ENCODE results near the gene C16orf82.

Gene C16orf82

GRCh38 chr16:27106305-27106704 is 39.6 kb downstream of the C16orf82 start:
- FAIRE-seq (no peak), DNase-seq (ENCODE audit: insufficient read length, low spot score) (no peak)
- no peak for TF ChIP-seq SPI1 (IDR thresholded peaks at IDR 0.05; ENCODE audit: low read depth, low read length)
- no peak for TF ChIP-seq PAX5 (IDR thresholded peaks at IDR 0.05; ENCODE audit: insufficient read depth, low read length, severe bottlenecking)
- no peak for TF ChIP-seq POLR2A (IDR thresholded peaks at IDR 0.05; ENCODE audit: low read depth, low read length)
- TF ChIP-seq TAF1 (IDR thresholded peaks at IDR 0.05; ENCODE audit: low read depth, low read length): no peak
- TF ChIP-seq POU2F2 (IDR thresholded peaks at IDR 0.05; ENCODE audit: low read depth, low read length): no peak
- no peak for TF ChIP-seq POLR2AphosphoS5 (IDR thresholded peaks at IDR 0.05; ENCODE audit: low read depth, low read length)

DNA sequence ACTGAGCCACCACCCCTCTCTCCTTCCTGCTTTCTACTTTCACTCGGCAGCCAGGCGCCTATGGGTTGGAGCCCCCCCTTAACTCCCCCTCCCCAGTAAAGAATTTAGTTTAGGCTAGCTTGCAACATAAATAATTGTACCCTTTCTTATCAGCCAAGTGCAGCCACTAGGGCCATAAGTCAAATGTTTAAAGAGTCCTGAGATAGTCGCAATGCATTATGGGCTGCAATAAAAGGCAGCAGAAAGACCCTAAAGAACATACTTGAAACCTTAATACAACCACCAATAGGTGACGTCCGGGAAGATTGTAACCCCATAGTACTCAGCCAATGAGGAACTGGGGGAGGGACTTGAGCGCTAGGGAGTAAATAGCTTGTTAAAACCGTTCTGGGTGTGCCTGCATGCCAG is 40.5 kb downstream of the C16orf82 start:
- FAIRE-seq (no peak), DNase-seq (ENCODE audit: insufficient read length, low spot score) (no peak)
- no peak for TF ChIP-seq PAX5 (IDR thresholded peaks at IDR 0.05; ENCODE audit: insufficient read depth, low read length, severe bottlenecking)
- no peak for TF ChIP-seq SPI1 (IDR thresholded peaks at IDR 0.05; ENCODE audit: low read depth, low read length)
- no peak for TF ChIP-seq POU2F2 (IDR thresholded peaks at IDR 0.05; ENCODE audit: low read depth, low read length)
- TF ChIP-seq TAF1 (IDR thresholded peaks at IDR 0.05; ENCODE audit: low read depth, low read length): no peak
- TF ChIP-seq POLR2A (IDR thresholded peaks at IDR 0.05; ENCODE audit: low read depth, low read length): no peak
- TF ChIP-seq POLR2AphosphoS5 (IDR thresholded peaks at IDR 0.05; ENCODE audit: low read depth, low read length): no peak

DNA sequence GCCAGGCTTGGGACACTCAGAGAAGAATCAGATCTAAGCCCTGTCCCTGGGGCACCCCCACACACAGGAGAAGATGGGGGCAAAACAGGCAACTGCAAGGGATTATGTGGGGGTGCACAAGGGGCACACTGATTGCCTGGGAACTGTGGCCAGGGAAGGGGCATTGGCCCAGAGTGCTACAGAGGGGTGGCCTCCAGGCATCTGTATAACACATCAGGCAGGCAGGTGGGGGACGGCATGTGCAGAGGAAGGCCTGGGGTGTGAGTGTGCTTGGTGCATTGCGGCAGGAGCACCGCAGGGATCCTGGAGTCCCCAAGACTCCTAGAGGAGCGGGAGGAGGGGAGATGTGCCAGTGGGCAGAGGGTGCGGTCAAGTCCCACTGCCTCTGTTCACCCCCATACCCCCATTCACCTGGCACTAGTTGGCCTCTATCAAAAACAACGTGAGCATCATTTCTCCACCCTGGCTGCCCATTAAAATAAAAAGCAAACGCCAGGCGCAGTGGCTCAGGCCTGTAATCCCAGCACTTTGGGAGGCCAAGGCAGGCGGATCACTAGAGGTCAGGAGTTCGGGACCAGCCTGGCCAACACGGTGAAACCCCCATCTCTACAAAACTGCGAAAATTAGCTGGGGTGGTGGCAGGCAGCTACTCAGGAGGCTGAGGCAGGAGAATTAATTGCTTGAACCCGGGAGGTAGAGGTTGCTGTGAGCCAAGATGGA is 41.5 kb downstream of the C16orf82 start:
- no peak for TF ChIP-seq POU2F2 (IDR thresholded peaks at IDR 0.05; ENCODE audit: low read depth, low read length)
- TF ChIP-seq PAX5 (IDR thresholded peaks at IDR 0.05; ENCODE audit: insufficient read depth, low read length, severe bottlenecking): no peak
- no peak for TF ChIP-seq POLR2A (IDR thresholded peaks at IDR 0.05; ENCODE audit: low read depth, low read length)
- TF ChIP-seq POLR2AphosphoS5 (IDR thresholded peaks at IDR 0.05; ENCODE audit: low read depth, low read length): no peak
- no peak for TF ChIP-seq SPI1 (IDR thresholded peaks at IDR 0.05; ENCODE audit: low read depth, low read length)
- TF ChIP-seq TAF1 (IDR thresholded peaks at IDR 0.05; ENCODE audit: low read depth, low read length): no peak
- DNase-seq (ENCODE audit: insufficient read length, low spot score) (no peak), FAIRE-seq (no peak)

GRCh38 chr16:27108826-27109665 is 42.3 kb downstream of the C16orf82 start:
- FAIRE-seq: no peak
- no peak for DNase-seq (ENCODE audit: insufficient read length, low spot score)
- no peak for TF ChIP-seq POU2F2 (IDR thresholded peaks at IDR 0.05; ENCODE audit: low read depth, low read length)
- no peak for TF ChIP-seq SPI1 (IDR thresholded peaks at IDR 0.05; ENCODE audit: low read depth, low read length)
- no peak for TF ChIP-seq TAF1 (IDR thresholded peaks at IDR 0.05; ENCODE audit: low read depth, low read length)
- TF ChIP-seq PAX5 (IDR thresholded peaks at IDR 0.05; ENCODE audit: insufficient read depth, low read length, severe bottlenecking): no peak
- no peak for TF ChIP-seq POLR2AphosphoS5 (IDR thresholded peaks at IDR 0.05; ENCODE audit: low read depth, low read length)
- no peak for TF ChIP-seq POLR2A (IDR thresholded peaks at IDR 0.05; ENCODE audit: low read depth, low read length)

DNA sequence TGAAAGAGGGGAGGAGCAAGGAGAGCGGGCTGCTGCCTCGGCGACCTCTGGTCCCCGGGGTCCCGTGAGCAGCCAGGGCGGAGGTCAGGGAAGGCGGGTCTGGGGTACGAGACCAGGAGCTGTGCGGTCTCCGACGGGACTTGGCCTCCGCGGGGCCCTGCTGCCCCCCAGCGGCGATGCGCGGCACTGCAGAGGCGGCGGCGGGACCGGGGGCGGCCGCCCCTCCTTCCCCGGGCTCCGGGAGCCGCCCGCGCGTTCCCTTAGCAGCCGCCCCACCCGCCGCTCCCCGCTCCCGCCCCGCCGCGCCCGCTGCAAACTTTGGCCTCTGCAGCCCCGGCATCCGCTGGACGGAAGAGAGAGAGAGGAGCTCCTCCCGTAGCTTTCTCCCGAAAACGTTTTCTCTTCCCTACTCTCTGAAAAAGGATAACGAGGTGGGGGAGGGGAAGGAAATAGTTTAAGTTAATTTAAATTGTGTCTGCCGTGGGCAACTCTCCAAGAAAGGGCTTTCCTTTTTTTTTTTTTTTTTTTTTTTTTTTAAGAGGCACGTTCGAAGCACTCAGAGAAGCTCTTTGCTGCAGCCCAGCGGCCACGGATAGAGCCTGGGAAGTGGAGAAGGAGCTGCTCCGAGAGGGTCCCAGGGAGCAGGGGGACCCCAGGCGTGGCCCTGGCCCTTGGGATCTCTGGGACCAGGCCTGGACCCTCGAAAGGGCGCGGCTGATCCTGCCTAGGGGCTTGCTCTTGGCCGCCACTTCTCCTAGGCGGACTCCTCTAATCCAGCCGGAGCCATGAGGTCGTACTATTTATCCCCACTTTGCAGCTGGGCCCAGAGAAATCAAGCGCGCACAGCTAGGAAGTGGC is 43.2 kb downstream of the C16orf82 start:
- FAIRE-seq: peak; percentile 77
- TF ChIP-seq PAX5 (IDR thresholded peaks at IDR 0.05; ENCODE audit: insufficient read depth, low read length, severe bottlenecking) (no peak), POU2F2 (IDR thresholded peaks at IDR 0.05; ENCODE audit: low read depth, low read length) (no peak), POLR2A (IDR thresholded peaks at IDR 0.05; ENCODE audit: low read depth, low read length) (no peak), POLR2AphosphoS5 (IDR thresholded peaks at IDR 0.05; ENCODE audit: low read depth, low read length) (no peak)
- DNase-seq (ENCODE audit: insufficient read length, low spot score): peak; percentile 87

GRCh38 chr16:27110524-27110896 is 43.8 kb downstream of the C16orf82 start:
- FAIRE-seq (no peak), DNase-seq (ENCODE audit: insufficient read length, low spot score) (no peak)
- TF ChIP-seq SPI1 (IDR thresholded peaks at IDR 0.05; ENCODE audit: low read depth, low read length) (no peak), POLR2AphosphoS5 (IDR thresholded peaks at IDR 0.05; ENCODE audit: low read depth, low read length) (no peak), TAF1 (IDR thresholded peaks at IDR 0.05; ENCODE audit: low read depth, low read length) (no peak), POLR2A (IDR thresholded peaks at IDR 0.05; ENCODE audit: low read depth, low read length) (no peak), PAX5 (IDR thresholded peaks at IDR 0.05; ENCODE audit: insufficient read depth, low read length, severe bottlenecking) (no peak), POU2F2 (IDR thresholded peaks at IDR 0.05; ENCODE audit: low read depth, low read length) (no peak)

- DNase-seq (ENCODE audit: insufficient read length, low spot score) (no peak), FAIRE-seq (no peak)
- no peak for TF ChIP-seq TAF1 (IDR thresholded peaks at IDR 0.05; ENCODE audit: low read depth, low read length)
- no peak for TF ChIP-seq POLR2A (IDR thresholded peaks at IDR 0.05; ENCODE audit: low read depth, low read length)
- TF ChIP-seq POLR2AphosphoS5 (IDR thresholded peaks at IDR 0.05; ENCODE audit: low read depth, low read length): no peak
- TF ChIP-seq SPI1 (IDR thresholded peaks at IDR 0.05; ENCODE audit: low read depth, low read length): no peak
- no peak for TF ChIP-seq PAX5 (IDR thresholded peaks at IDR 0.05; ENCODE audit: insufficient read depth, low read length, severe bottlenecking)
- no peak for TF ChIP-seq POU2F2 (IDR thresholded peaks at IDR 0.05; ENCODE audit: low read depth, low read length)
These were observed 44.8 kb downstream of the C16orf82 start for GRCh38 chr16:27111486-27111885.

DNA sequence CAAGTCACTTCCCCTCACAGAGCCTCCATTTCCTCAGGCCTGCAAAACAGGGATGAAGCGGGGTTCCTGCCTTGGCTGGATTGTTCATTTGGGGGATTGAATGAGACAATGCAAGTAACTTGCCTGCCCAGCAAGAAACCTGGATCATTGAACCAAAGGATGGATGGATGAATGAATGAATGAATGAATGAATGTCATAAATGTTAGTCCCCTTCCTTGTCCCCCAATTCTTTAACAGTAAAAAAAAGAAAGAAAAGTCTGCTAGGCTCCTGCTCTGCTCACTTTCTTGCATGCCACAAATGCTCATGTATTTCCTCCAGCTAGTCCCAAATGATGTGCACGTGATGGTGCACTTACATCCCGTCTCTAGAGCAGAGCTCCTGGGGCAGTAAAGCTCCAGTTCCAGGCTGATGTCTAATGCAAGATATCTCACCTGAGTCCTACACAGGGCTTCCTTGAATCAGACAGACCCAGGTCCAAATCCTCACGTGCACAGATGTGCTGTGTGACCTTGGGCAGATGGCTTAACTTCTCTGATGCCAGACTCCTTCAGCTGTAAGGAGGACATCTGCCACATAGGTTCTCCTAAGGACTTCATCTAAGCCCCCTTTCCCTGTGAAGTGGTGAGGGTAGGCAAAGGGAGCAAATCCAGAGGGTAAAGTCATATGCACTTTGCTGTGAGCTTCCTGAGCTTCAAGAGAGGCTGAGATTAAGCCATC is 45.5 kb downstream of the C16orf82 start:
- DNase-seq (ENCODE audit: insufficient read length, low spot score) (no peak), FAIRE-seq (no peak)
- TF ChIP-seq POU2F2 (IDR thresholded peaks at IDR 0.05; ENCODE audit: low read depth, low read length): no peak
- no peak for TF ChIP-seq SPI1 (IDR thresholded peaks at IDR 0.05; ENCODE audit: low read depth, low read length)
- TF ChIP-seq POLR2AphosphoS5 (IDR thresholded peaks at IDR 0.05; ENCODE audit: low read depth, low read length): no peak
- no peak for TF ChIP-seq POLR2A (IDR thresholded peaks at IDR 0.05; ENCODE audit: low read depth, low read length)
- TF ChIP-seq PAX5 (IDR thresholded peaks at IDR 0.05; ENCODE audit: insufficient read depth, low read length, severe bottlenecking): no peak
- TF ChIP-seq TAF1 (IDR thresholded peaks at IDR 0.05; ENCODE audit: low read depth, low read length): no peak

All from GM12891 (cell line).